Urinary bladder (tissue), 4 donors: ENCODE data around the gene SIPA1L2. TPM values are rescaled to one million over a fixed set of nuclear protein-coding genes. Genes with fewer than 3 reads are reported as not detected.

Experiments used
- DNase-seq: peaks from one replicate; pipeline ENCODE4 v3.0.0-alpha.2; 2015; ENCODE audit errors: extremely low spot score
- H3K27ac ChIP-seq: one replicate; pipeline ENCODE4 v1.5.1; 2013; ENCODE audit warnings: low read depth, mild to moderate bottlenecking, moderate library complexity
- H3K36me3 ChIP-seq: one replicate; pipeline ENCODE4 v1.6.1; 2013; ENCODE audit warnings: mild to moderate bottlenecking, moderate library complexity; ENCODE audit not compliant: insufficient read depth
- H3K4me1 ChIP-seq: one replicate; pipeline ENCODE4 v1.6.1; 2013; ENCODE audit warnings: mild to moderate bottlenecking, moderate library complexity; ENCODE audit not compliant: insufficient read depth
- H3K4me3 ChIP-seq: one replicate; pipeline ENCODE4 v1.5.1; 2013; ENCODE audit warnings: low read depth, low read length
- WGBS: extraction: QIAGEN DNeasy Blood & Tissue Kit; methylation state at CpG from one replicate; pipeline ENCODE4 v1.1.7; 2013; 5-methylcytosine and 5-hydroxymethylcytosine counted together
- polyA plus RNA-seq: library from polyadenylated mRNA; stranded (reverse); fragments of 200-250 nt; gene quantifications from one replicate; pipeline ENCODE4 v1.2.3, GENCODE V29; 2013
- total RNA-seq: library from RNA; depleted of rRNA; stranded (reverse); fragments of >200 nt; gene quantifications from one replicate; pipeline ENCODE4 v1.2.3, GENCODE V29; 2014
- donor health status: healthy with polysubstance abuse.
- donor health status: healthy.

SIPA1L2 gene
- total RNA-seq (50.8 TPM), polyA plus RNA-seq (11.8 TPM)

- WGBS = under 1% methylated on average over 98 of the region's 98 CpGs
- Histone ChIP-seq H3K27ac (peak within 1 kb of the TSS; percentile 48), H3K36me3 (no peaks in the 10 kb centered on the region), H3K4me3 (peak within 1 kb of the TSS; percentile 88), H3K4me1 (no peaks in the 10 kb centered on the region)
- DNase-seq = no peak
Observed at GRCh38 chr1:232630047-232630893, at the start of gene SIPA1L2. SIPA1L2 (minus strand) TSS chr1:232630133; CDS start chr1:232515339, 114,794 bp downstream.

GRCh38 chr1:232678185-232678886 is 48.4 kb upstream of the SIPA1L2 start:
- no peaks in the 10 kb centered on the region for H3K4me1 ChIP-seq
- WGBS = 68% methylated on average over 9 of the region's 9 CpGs
- no peak for DNase-seq
- H3K36me3 ChIP-seq = no peaks in the 10 kb centered on the region
- H3K4me3 ChIP-seq = no peak overlapping the region
- H3K27ac ChIP-seq = no peak overlapping the region

GRCh38 chr1:232676307-232676706 is 46.4 kb upstream of the SIPA1L2 start:
- Histone ChIP-seq H3K4me1 (no peaks in the 10 kb centered on the region), H3K27ac (no peak overlapping the region), H3K4me3 (no peak overlapping the region), H3K36me3 (no peaks in the 10 kb centered on the region)
- WGBS = 95% methylated on average over 2 of the region's 2 CpGs
- no peak for DNase-seq

- H3K36me3 ChIP-seq = no peaks in the 10 kb centered on the region
Observed at GRCh38 chr1:232675898-232676297, 46.0 kb upstream of the SIPA1L2 start.

GRCh38 chr1:232675260-232675659 is 45.3 kb upstream of the SIPA1L2 start:
- WGBS = 39% methylated on average over 5 of the region's 5 CpGs
- DNase-seq = no peak
- H3K27ac ChIP-seq = no peak overlapping the region
- H3K4me1 ChIP-seq = no peaks in the 10 kb centered on the region
- no peaks in the 10 kb centered on the region for H3K36me3 ChIP-seq
- no peak overlapping the region for H3K4me3 ChIP-seq

More at GRCh38 chr1:232675898-232676297, 46.0 kb upstream of the SIPA1L2 start:
- Histone ChIP-seq H3K4me3 (no peak overlapping the region), H3K27ac (no peak overlapping the region), H3K4me1 (no peaks in the 10 kb centered on the region)
- DNase-seq = no peak
- WGBS = 97% methylated on average over 1 of the region's 1 CpG

GRCh38 chr1:232673256-232673655 is 43.3 kb upstream of the SIPA1L2 start:
- H3K36me3 ChIP-seq = no peaks in the 10 kb centered on the region
- DNase-seq = no peak
- no peaks in the 10 kb centered on the region for H3K4me1 ChIP-seq
- no peak overlapping the region for H3K4me3 ChIP-seq
- 91% methylated on average over 6 of the region's 6 CpGs for WGBS
- no peak overlapping the region for H3K27ac ChIP-seq

GRCh38 chr1:232669981-232670747 is 40.2 kb upstream of the SIPA1L2 start:
- no peak overlapping the region for H3K27ac ChIP-seq
- no peaks in the 10 kb centered on the region for H3K4me1 ChIP-seq
- no peak for DNase-seq
- 71% methylated on average over 11 of the region's 11 CpGs for WGBS
- no peaks in the 10 kb centered on the region for H3K36me3 ChIP-seq
- no peak overlapping the region for H3K4me3 ChIP-seq

- H3K4me1 ChIP-seq = no peaks in the 10 kb centered on the region
- WGBS = 36% methylated on average over 4 of the region's 4 CpGs
- no peak overlapping the region for H3K27ac ChIP-seq
- DNase-seq = no peak
- H3K36me3 ChIP-seq = no peaks in the 10 kb centered on the region
- no peak overlapping the region for H3K4me3 ChIP-seq
Observed at GRCh38 chr1:232667778-232668165, 37.8 kb upstream of the SIPA1L2 start.

GRCh38 chr1:232667094-232667777 is 37.3 kb upstream of the SIPA1L2 start:
- Histone ChIP-seq H3K36me3 (no peaks in the 10 kb centered on the region), H3K27ac (no peak overlapping the region), H3K4me1 (no peaks in the 10 kb centered on the region), H3K4me3 (no peak overlapping the region)
- 39% methylated on average over 3 of the region's 3 CpGs for WGBS
- no peak for DNase-seq

- H3K36me3 ChIP-seq = no peaks in the 10 kb centered on the region
- no peak for DNase-seq
- H3K27ac ChIP-seq = no peak overlapping the region
- H3K4me1 ChIP-seq = no peaks in the 10 kb centered on the region
- no peak overlapping the region for H3K4me3 ChIP-seq
- 88% methylated on average over 3 of the region's 3 CpGs for WGBS
Observed at GRCh38 chr1:232664844-232665777, 35.2 kb upstream of the SIPA1L2 start.

GRCh38 chr1:232662910-232663309 is 33.0 kb upstream of the SIPA1L2 start:
- no peak overlapping the region for H3K27ac ChIP-seq
- H3K4me3 ChIP-seq = no peak overlapping the region
- DNase-seq = no peak
- 65% methylated on average over 7 of the region's 7 CpGs for WGBS
- no peaks in the 10 kb centered on the region for H3K36me3 ChIP-seq
- no peaks in the 10 kb centered on the region for H3K4me1 ChIP-seq

GRCh38 chr1:232658386-232658785 is 28.5 kb upstream of the SIPA1L2 start:
- H3K27ac ChIP-seq = no peak overlapping the region
- no peak for DNase-seq
- H3K36me3 ChIP-seq = no peaks in the 10 kb centered on the region
- 58% methylated on average over 2 of the region's 2 CpGs for WGBS
- no peaks in the 10 kb centered on the region for H3K4me1 ChIP-seq
- H3K4me3 ChIP-seq = no peak overlapping the region
